Trophoblast cell (in vitro differentiated cells and primary cell): ENCODE data around the gene TRUB1.

ENCODE experiments used
- DNase-seq, 2 donors: peaks; one replicate each; pipeline ENCODE4 v3.0.0-alpha.2; 2016
- H2AFZ ChIP-seq: 2 replicates; pipeline ENCODE4 v1.6.1; 2013; ENCODE audit warnings: low read length, moderate library complexity, mild to moderate bottlenecking; ENCODE audit not compliant: insufficient read depth, poor library complexity
- H2AK5ac ChIP-seq: 2 replicates; pipeline ENCODE4 v1.6.1; 2013; ENCODE audit warnings: mild to moderate bottlenecking, low read length
- H2BK120ac ChIP-seq: 2 replicates; pipeline ENCODE4 v1.6.1; 2013; ENCODE audit warnings: low read length, mild to moderate bottlenecking, moderate library complexity; ENCODE audit not compliant: insufficient read depth, poor library complexity
- H2BK12ac ChIP-seq: 2 replicates; pipeline ENCODE4 v1.6.1; 2013; ENCODE audit warnings: mild to moderate bottlenecking, low read length, moderate library complexity
- H2BK5ac ChIP-seq: 2 replicates; pipeline ENCODE4 v1.6.1; 2013; ENCODE audit warnings: low read length, low read depth, moderate library complexity, mild to moderate bottlenecking; ENCODE audit not compliant: poor library complexity
- H3K14ac ChIP-seq: 2 replicates; pipeline ENCODE4 v1.6.1; 2013; ENCODE audit warnings: mild to moderate bottlenecking, low read length
- H3K18ac ChIP-seq: 2 replicates; pipeline ENCODE4 v1.6.1; 2013; ENCODE audit warnings: mild to moderate bottlenecking, low read length
- H3K23ac ChIP-seq: 2 replicates; pipeline ENCODE4 v1.6.1; 2013; ENCODE audit warnings: low read length
- H3K27ac ChIP-seq: 2 replicates; pipeline ENCODE4 v1.5.1; 2013; ENCODE audit warnings: low read depth, mild to moderate bottlenecking, inconsistent platforms, low read length, moderate library complexity
- H3K27me3 ChIP-seq: 2 replicates; pipeline ENCODE4 v1.6.1; 2013; ENCODE audit warnings: inconsistent platforms, mild to moderate bottlenecking, low read length, moderate library complexity; ENCODE audit not compliant: insufficient read depth
- H3K36me3 ChIP-seq, 2 experiments: 1 replicate in 1 of 2; 2 replicates in 1 of 2; pipeline ENCODE4 v1.6.1; 2013; ENCODE audit warnings: low read length in 2 of 2, mild to moderate bottlenecking in 2 of 2, moderate library complexity in 1 of 2; ENCODE audit not compliant: insufficient read depth in 2 of 2, control insufficient read depth in 1 of 2
- H3K4ac ChIP-seq: 2 replicates; pipeline ENCODE4 v1.6.1; 2013; ENCODE audit warnings: low read depth, mild to moderate bottlenecking, low read length, moderate library complexity
- H3K4me1 ChIP-seq, 2 experiments: 1 replicate in 1 of 2; 2 replicates in 1 of 2; pipeline ENCODE4 v1.6.1; 2013; ENCODE audit warnings: low read length in 2 of 2, mild to moderate bottlenecking in 2 of 2, moderate library complexity in 1 of 2; ENCODE audit not compliant: insufficient read depth in 2 of 2, control insufficient read depth in 1 of 2
- H3K4me2 ChIP-seq: 2 replicates; pipeline ENCODE4 v1.6.1; 2013; ENCODE audit warnings: inconsistent platforms, mild to moderate bottlenecking, low read length, moderate library complexity
- H3K4me3 ChIP-seq: 2 replicates; pipeline ENCODE4 v1.5.1; 2013; ENCODE audit warnings: mild to moderate bottlenecking, low read depth, low read length, inconsistent platforms
- H3K79me1 ChIP-seq: one replicate; pipeline ENCODE4 v1.6.1; 2013; ENCODE audit warnings: low read length
- H3K79me2 ChIP-seq: 2 replicates; pipeline ENCODE4 v1.6.1; 2013; ENCODE audit warnings: low read length, mild to moderate bottlenecking; ENCODE audit not compliant: control insufficient read depth, insufficient read depth, poor library complexity
- H3K9ac ChIP-seq: 2 replicates; pipeline ENCODE4 v1.6.1; 2013; ENCODE audit warnings: mild to moderate bottlenecking, low read length
- H3K9me3 ChIP-seq: 2 replicates; pipeline ENCODE4 v1.6.1; 2013; ENCODE audit warnings: low read depth, mild to moderate bottlenecking, control low read depth, inconsistent platforms, low read length; ENCODE audit not compliant: insufficient read depth
- H4K12ac ChIP-seq: 2 replicates; pipeline ENCODE4 v1.6.1; 2013; ENCODE audit warnings: low read depth, mild to moderate bottlenecking, low read length, moderate library complexity
- H4K8ac ChIP-seq: 2 replicates; pipeline ENCODE4 v1.6.1; 2013; ENCODE audit warnings: low read depth, mild to moderate bottlenecking, low read length, moderate library complexity
- H4K91ac ChIP-seq: one replicate; pipeline ENCODE4 v1.6.1; 2013; ENCODE audit warnings: low read depth, mild to moderate bottlenecking, low read length, moderate library complexity
- WGBS: extraction: QIAGEN DNeasy Blood & Tissue Kit; methylation state at CpG from one replicate; pipeline ENCODE4 v1.1.7; 2013; ENCODE audit warnings: missing lambda C conversion rate; ENCODE audit not compliant: insufficient read length, insufficient coverage; ENCODE audit errors: extremely low coverage; 5-methylcytosine and 5-hydroxymethylcytosine counted together

The TRUB1 gene

DNA sequence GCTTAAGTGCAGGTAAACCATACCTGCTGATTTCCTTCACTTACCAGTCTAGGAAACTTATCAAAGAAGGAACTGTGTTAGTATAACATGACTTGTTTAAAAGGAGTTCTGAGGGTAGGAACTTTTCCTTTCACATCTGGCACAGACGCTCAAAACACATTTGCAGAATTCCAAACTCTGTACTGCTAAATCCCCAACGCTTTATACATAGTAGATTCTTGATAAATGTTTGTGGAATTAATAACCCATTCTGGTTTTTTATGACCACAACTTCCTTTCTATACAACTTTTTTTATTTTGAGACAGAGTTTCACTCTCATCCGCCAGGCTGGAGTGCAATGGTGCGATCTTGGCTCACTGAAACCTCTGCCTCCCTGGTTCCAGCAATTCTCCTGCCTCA, 7.7 kb upstream of the TRUB1 start:
- H3K14ac ChIP-seq = no peak overlapping the region
- no peak overlapping the region for H2AK5ac ChIP-seq
- WGBS = no CpG with 5 or more reads among the region's 4 CpGs
- H3K27ac ChIP-seq = no peak overlapping the region
- no peak overlapping the region for H3K9ac ChIP-seq
- H3K27me3 ChIP-seq = no peaks in the 10 kb centered on the region
- no peak overlapping the region for H4K91ac ChIP-seq
- no peak overlapping the region for H3K4ac ChIP-seq
- DNase-seq = no peak
- H4K12ac ChIP-seq = no peak overlapping the region
- H4K8ac ChIP-seq = no peak overlapping the region
- H3K23ac ChIP-seq = no peak overlapping the region
- no peak overlapping the region for H2BK12ac ChIP-seq
- H3K4me2 ChIP-seq = no peak overlapping the region
- no peaks in the 10 kb centered on the region for H3K79me1 ChIP-seq
- H2BK120ac ChIP-seq = no peak overlapping the region
- H3K79me2 ChIP-seq = no peaks in the 10 kb centered on the region
- no peaks in the 10 kb centered on the region for H3K36me3 ChIP-seq
- no peaks in the 10 kb centered on the region for H3K4me1 ChIP-seq
- no peak overlapping the region for H3K18ac ChIP-seq
- H3K9me3 ChIP-seq = no peaks in the 10 kb centered on the region
- H2BK5ac ChIP-seq = no peak overlapping the region
- H3K4me3 ChIP-seq = no peak overlapping the region
- no peak overlapping the region for H2AFZ ChIP-seq

DNA sequence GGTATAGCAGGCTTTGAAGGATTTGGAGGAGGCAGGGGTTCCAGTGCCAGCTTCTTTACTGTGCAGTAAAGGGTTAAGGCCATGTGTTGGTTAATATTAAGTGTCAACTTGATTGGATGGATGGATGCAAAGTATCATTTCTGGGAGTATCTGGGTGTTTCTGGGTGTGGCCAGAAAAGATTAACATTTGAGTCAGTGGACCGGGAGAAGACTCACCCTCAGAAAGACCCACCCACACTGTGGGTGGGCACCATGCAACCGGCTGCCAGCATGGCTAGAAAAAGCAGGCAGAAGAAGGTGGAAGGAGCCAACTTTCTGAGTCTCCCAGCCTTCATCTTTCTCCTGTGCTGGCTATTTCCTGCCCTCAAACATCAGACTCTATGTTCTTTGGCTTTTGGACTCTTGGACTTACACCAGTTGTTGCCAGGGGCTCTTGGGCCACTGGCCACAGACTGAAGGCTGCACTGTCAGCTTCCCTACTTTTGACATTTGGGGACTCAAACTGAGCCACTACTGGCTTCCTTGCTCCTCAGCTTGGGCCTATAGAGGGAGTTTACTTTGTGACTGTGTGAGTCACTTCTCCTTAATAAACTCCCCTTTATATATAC, 6.8 kb upstream of the TRUB1 start:
- Histone ChIP-seq H2AFZ (no peak overlapping the region), H4K8ac (no peak overlapping the region), H3K23ac (no peak overlapping the region), H3K9ac (no peak overlapping the region), H2BK12ac (no peak overlapping the region), H2BK5ac (no peak overlapping the region), H2AK5ac (no peak overlapping the region), H4K91ac (no peak overlapping the region), H3K4me1 (no peaks in the 10 kb centered on the region), H3K4me3 (no peak overlapping the region), H3K14ac (no peak overlapping the region), H3K79me1 (no peaks in the 10 kb centered on the region), H3K4ac (no peak overlapping the region), H3K9me3 (no peaks in the 10 kb centered on the region), H4K12ac (no peak overlapping the region), H2BK120ac (no peak overlapping the region), H3K79me2 (no peaks in the 10 kb centered on the region), H3K27me3 (no peaks in the 10 kb centered on the region), H3K18ac (no peak overlapping the region), H3K4me2 (no peak overlapping the region), H3K27ac (no peak overlapping the region), H3K36me3 (no peaks in the 10 kb centered on the region)
- WGBS = no CpG with 5 or more reads among the region's 2 CpGs
- no peak for DNase-seq

DNA sequence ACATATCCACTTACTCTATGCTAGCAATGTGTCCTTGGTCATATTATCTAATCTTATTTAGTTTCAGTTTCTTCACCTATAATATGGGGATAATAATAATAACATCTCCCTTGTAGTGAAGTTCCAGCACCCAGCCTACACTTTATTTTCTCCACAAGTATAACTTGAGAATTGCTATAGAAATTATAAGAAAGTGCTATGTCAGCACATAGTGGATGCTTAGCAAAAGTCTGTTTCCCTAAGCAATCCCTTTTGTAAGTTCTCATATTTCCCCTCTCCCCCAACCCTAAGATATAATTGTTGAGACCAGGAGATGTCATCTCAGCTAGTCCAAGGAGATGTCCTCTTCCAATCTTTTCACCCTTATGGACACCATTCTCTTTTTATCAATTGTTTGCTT, 5.8 kb upstream of the TRUB1 start:
- no peak overlapping the region for H3K4me3 ChIP-seq
- H3K4me1 ChIP-seq = no peaks in the 10 kb centered on the region
- H3K4ac ChIP-seq = no peak overlapping the region
- H4K12ac ChIP-seq = no peak overlapping the region
- no peak overlapping the region for H4K8ac ChIP-seq
- DNase-seq = no peak
- H3K23ac ChIP-seq = no peak overlapping the region
- no peak overlapping the region for H2BK12ac ChIP-seq
- no peak overlapping the region for H2BK5ac ChIP-seq
- H3K36me3 ChIP-seq = no peaks in the 10 kb centered on the region
- no peaks in the 10 kb centered on the region for H3K79me1 ChIP-seq
- no peaks in the 10 kb centered on the region for H3K9me3 ChIP-seq
- H4K91ac ChIP-seq = no peak overlapping the region
- H3K27ac ChIP-seq = no peak overlapping the region
- no peaks in the 10 kb centered on the region for H3K79me2 ChIP-seq
- no peak overlapping the region for H3K4me2 ChIP-seq
- H2AFZ ChIP-seq = no peak overlapping the region
- no peak overlapping the region for H3K9ac ChIP-seq
- no peaks in the 10 kb centered on the region for H3K27me3 ChIP-seq
- no peak overlapping the region for H3K18ac ChIP-seq
- H2BK120ac ChIP-seq = no peak overlapping the region
- H3K14ac ChIP-seq = no peak overlapping the region
- no peak overlapping the region for H2AK5ac ChIP-seq

DNA sequence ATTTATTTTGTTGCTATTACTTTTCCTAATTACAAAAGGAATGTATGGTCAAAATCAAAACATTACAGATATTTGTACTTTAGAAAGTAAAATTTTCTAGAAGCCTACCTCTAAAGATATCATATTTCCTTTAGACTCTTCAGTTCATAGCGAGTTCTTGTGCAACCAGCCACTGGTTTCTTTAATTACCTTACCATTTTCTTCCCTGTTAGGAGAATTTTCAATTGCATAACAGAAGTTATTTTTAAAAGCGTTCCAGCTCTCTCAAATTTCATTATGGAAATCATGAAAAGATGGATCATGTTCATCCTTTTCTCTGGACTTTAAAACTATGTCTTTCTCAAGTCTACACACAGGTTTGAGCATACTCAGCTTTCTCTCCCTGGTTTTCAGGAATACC, 5.0 kb upstream of the TRUB1 start:
- no peaks in the 10 kb centered on the region for H3K79me1 ChIP-seq
- H3K36me3 ChIP-seq = no peaks in the 10 kb centered on the region
- no peak overlapping the region for H3K27ac ChIP-seq
- no peak for DNase-seq
- no peak overlapping the region for H2AK5ac ChIP-seq
- H4K8ac ChIP-seq = no peak overlapping the region
- H3K4me3 ChIP-seq = no peak overlapping the region
- H3K9ac ChIP-seq = no peak overlapping the region
- H3K9me3 ChIP-seq = no peaks in the 10 kb centered on the region
- no peak overlapping the region for H3K23ac ChIP-seq
- no peaks in the 10 kb centered on the region for H3K79me2 ChIP-seq
- H4K91ac ChIP-seq = no peak overlapping the region
- H3K14ac ChIP-seq = no peak overlapping the region
- no peak overlapping the region for H3K18ac ChIP-seq
- no peak overlapping the region for H2BK5ac ChIP-seq
- no peaks in the 10 kb centered on the region for H3K27me3 ChIP-seq
- no peak overlapping the region for H3K4ac ChIP-seq
- no peak overlapping the region for H2BK120ac ChIP-seq
- H3K4me2 ChIP-seq = no peak overlapping the region
- H2BK12ac ChIP-seq = no peak overlapping the region
- no peak overlapping the region for H4K12ac ChIP-seq
- no peak overlapping the region for H2AFZ ChIP-seq
- H3K4me1 ChIP-seq = no peaks in the 10 kb centered on the region
- WGBS = no CpG with 5 or more reads among the region's 2 CpGs
